ENCODE measurements around the gene RSPH6A. TPM values are rescaled to one million over a fixed set of nuclear protein-coding genes. Genes with fewer than 3 reads are reported as not detected.
"Not testable (repeated sequence)": the region's sequence is repeated elsewhere in the genome, so short reads cannot be mapped to it uniquely, and the experiment has no call there.

The RSPH6A gene
- total RNA-seq, 2 donors from 2014 or later: not detected

GRCh38 chr19:45752639-45753038, 62.5 kb downstream of the RSPH6A start:
- ATAC-seq (no peak), DNase-seq (no peak)
- intact Hi-C loops (cut with DNase I): no loop called here

DNA sequence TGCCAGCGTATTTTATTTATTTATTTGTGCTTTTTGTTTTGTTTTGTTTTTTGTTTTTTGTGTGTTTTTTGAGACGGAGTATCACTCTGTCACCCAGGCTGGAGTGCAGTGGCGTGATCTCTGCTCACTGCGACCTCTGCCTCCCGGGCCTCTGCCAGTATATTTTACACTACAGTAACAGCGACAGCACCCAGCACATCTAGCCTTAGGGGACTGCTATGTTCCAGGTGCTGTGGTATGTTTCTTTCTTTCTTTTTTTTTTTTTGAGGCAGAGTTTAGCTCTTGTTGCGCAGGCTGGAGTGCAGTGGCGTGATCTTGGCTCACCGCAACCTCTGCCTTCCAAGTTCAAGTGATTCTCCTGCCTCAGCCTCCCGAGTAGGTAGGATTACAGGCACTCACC, 63.6 kb downstream of the RSPH6A start:
- intact Hi-C loops (cut with DNase I); ATAC-seq; DNase-seq: not testable (repeated sequence)

DNA sequence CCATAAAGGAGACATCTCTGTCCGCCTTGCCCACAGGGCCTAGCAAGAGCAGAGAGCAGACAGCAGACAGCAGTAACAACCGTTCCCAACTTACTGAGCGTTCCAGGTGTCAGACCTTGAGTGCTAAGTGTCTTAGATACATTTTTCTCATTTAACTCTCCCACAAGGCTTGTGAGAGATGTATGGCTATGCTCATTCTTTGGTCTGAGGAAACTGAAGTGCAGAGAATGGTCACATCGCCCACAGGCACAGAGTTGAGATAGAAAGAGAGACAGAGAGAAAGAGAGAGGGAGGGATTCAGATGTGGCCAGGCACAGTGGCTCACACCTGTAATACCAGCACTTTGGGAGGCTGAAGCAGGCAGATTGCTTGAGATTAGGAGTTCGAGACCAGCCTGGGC, 67.6 kb downstream of the RSPH6A start:
- no peak for DNase-seq
- intact Hi-C loops (cut with DNase I): no loop called here
- no peak for ATAC-seq

- no peak for DNase-seq
- intact Hi-C loops (cut with DNase I): no loop called here
- no peak for ATAC-seq
Measured at GRCh38 chr19:45746866-45747265, 68.2 kb downstream of the RSPH6A start.

Other genes starting within 250 kb of the RSPH6A start
- 10 to 100 TPM; 19.1 to 27.1 TPM for gene OPA3, start 230.5 kb downstream of the RSPH6A start, total RNA-seq
- gene GPR4, start 213.1 kb downstream of the RSPH6A start, total RNA-seq: 10 to 100 TPM in 1 of 2 donors, 1 to 10 TPM in 1; 5.2 to 17.7 TPM
- 10 to 100 TPM; 30.1 to 34.8 TPM for gene EML2, start 175.9 kb downstream of the RSPH6A start, total RNA-seq
- 10 to 100 TPM in 1 of 2 donors, 1 to 10 TPM in 1; 7.2 to 11.0 TPM for gene GIPR, start 147.1 kb downstream of the RSPH6A start, total RNA-seq
- 100 to 1,000 TPM; 251 to 270 TPM for gene SNRPD2, start 123.4 kb downstream of the RSPH6A start, total RNA-seq
- gene QPCTL, start 122.6 kb downstream of the RSPH6A start, total RNA-seq: 1 to 10 TPM; 2.9 to 3.2 TPM
- gene FBXO46, start 84.4 kb downstream of the RSPH6A start, total RNA-seq: 10 to 100 TPM in 1 of 2 donors, 1 to 10 TPM in 1; 9.6 to 10.8 TPM
- under 1 TPM; 0.21 to 0.24 TPM for gene MEIOSIN, start 81.9 kb downstream of the RSPH6A start, total RNA-seq
- 10 to 100 TPM; 15.6 to 21.1 TPM for gene SIX5, start 46.1 kb downstream of the RSPH6A start, total RNA-seq
- 100 to 1,000 TPM; 200 to 241 TPM for gene DMPK, start 32.8 kb downstream of the RSPH6A start, total RNA-seq
- 10 to 100 TPM; 55.3 to 57.7 TPM for gene DMWD, start 22.5 kb downstream of the RSPH6A start, total RNA-seq
- 10 to 100 TPM; 29.0 to 29.6 TPM for gene SYMPK, start 47.8 kb upstream of the RSPH6A start, total RNA-seq
- gene FOXA3, start 49.0 kb upstream of the RSPH6A start, total RNA-seq: not detected
- 10 to 100 TPM; 18.3 to 21.3 TPM for gene IRF2BP1, start 70.8 kb upstream of the RSPH6A start, total RNA-seq
- 10 to 100 TPM in 1 of 2 donors, 1 to 10 TPM in 1; 9.3 to 12.8 TPM for gene MYPOP, start 87.3 kb upstream of the RSPH6A start, total RNA-seq
- not detected for gene NANOS2, start 99.5 kb upstream of the RSPH6A start, total RNA-seq
- 1 to 10 TPM; 4.2 to 5.8 TPM for gene NOVA2, start 158.6 kb upstream of the RSPH6A start, total RNA-seq
- gene CCDC61, start 180.2 kb upstream of the RSPH6A start, total RNA-seq: 10 to 100 TPM; 10.0 to 10.8 TPM
- under 1 TPM in 1 of 2 donors, not detected in 1; 0.32 TPM for gene PGLYRP1, start 207.7 kb upstream of the RSPH6A start, total RNA-seq
- gene IGFL4, start 225.7 kb upstream of the RSPH6A start, total RNA-seq: not detected

Measured in left cardiac atrium (tissue), 4 donors.